IMR-90 (cell line): ENCODE data around the gene SPON1. TPM values are rescaled to one million over a fixed set of nuclear protein-coding genes. Genes with fewer than 3 reads are reported as not detected.

ENCODE experiments used
- ATAC-seq: fragments of 200-7000 bp; cut with Tn5 transposase; 2 replicates; pipeline ENCODE4 v1.9.1; 2020; ENCODE audit warnings: low read depth, mild to moderate bottlenecking, moderate library complexity
- BruUV-seq: library from RNA; stranded (reverse); fragments of 400-500 nt; replicated peaks from 2 replicates; lab custom pipeline; 2021; lab: Mats Ljungman, UMichigan
- CTCF ChIA-PET: fragments of 300-600 bp; formaldehyde crosslinking; extraction: SDS; loops from one replicate; lab custom pipeline; 2021; ENCODE audit warnings: antibody characterized with exemption; lab: Yijun Ruan, JAX
- POLR2A ChIA-PET: fragments of 300-600 bp; sonication (Branson Sonifier 250); formaldehyde crosslinking; loops from one replicate; lab custom pipeline; 2022; ENCODE audit warnings: antibody characterized with exemption; ENCODE audit not compliant: unreplicated experiment; lab: Charles Lee
- DNase-seq: peaks from one replicate; pipeline ENCODE4 v3.0.0; 2013
- H2AFZ ChIP-seq: replicated peaks from 2 replicates; pipeline ENCODE3; 2013; ENCODE audit warnings: low read length, mild to moderate bottlenecking; ENCODE audit not compliant: poor library complexity
- H2AK5ac ChIP-seq: 2 replicates; pipeline ENCODE4 v1.6.1; 2013; ENCODE audit warnings: low read depth, low read length, inconsistent platforms
- H2AK9ac ChIP-seq: replicated peaks from 2 replicates; pipeline ENCODE3; 2013; ENCODE audit warnings: mild to moderate bottlenecking, low read depth, low read length, moderate library complexity; ENCODE audit not compliant: poor library complexity
- H2BK120ac ChIP-seq: 2 replicates; pipeline ENCODE4 v1.6.1; 2013; ENCODE audit warnings: low read depth, low read length, inconsistent platforms
- H2BK15ac ChIP-seq: 3 replicates; pipeline ENCODE4 v1.6.1; 2013; ENCODE audit warnings: low read depth, low read length, inconsistent platforms
- H2BK20ac ChIP-seq: 2 replicates; pipeline ENCODE4 v1.6.1; 2013; ENCODE audit warnings: low read depth, mild to moderate bottlenecking, inconsistent platforms, low read length, moderate library complexity
- H2BK5ac ChIP-seq: 2 replicates; pipeline ENCODE4 v1.6.1; 2013; ENCODE audit warnings: mild to moderate bottlenecking, low read depth, low read length, inconsistent platforms; ENCODE audit not compliant: poor library complexity, severe bottlenecking
- H3K14ac ChIP-seq: replicated peaks from 2 replicates; pipeline ENCODE4 v1.6.1; 2013; ENCODE audit warnings: low read depth, low read length, inconsistent platforms
- H3K18ac ChIP-seq: 2 replicates; pipeline ENCODE4 v1.6.1; 2013; ENCODE audit warnings: low read depth, low read length, control low read depth
- H3K23ac ChIP-seq: 2 replicates; pipeline ENCODE4 v1.6.1; 2013; ENCODE audit warnings: low read depth, low read length, inconsistent platforms
- H3K27ac ChIP-seq: 2 replicates; pipeline ENCODE4 v1.5.1; 2013; ENCODE audit warnings: mild to moderate bottlenecking, control low read depth, low read length; ENCODE audit not compliant: insufficient read depth
- H3K27me3 ChIP-seq: 2 replicates; pipeline ENCODE4 v1.6.1; 2013; ENCODE audit warnings: low read length; ENCODE audit not compliant: control insufficient read depth, insufficient read depth
- H3K36me3 ChIP-seq: 2 replicates; pipeline ENCODE4 v1.6.1; 2013; ENCODE audit warnings: low read length, mixed read lengths; ENCODE audit not compliant: control insufficient read depth, insufficient read depth
- H3K4ac ChIP-seq: 2 replicates; pipeline ENCODE4 v1.6.1; 2013; ENCODE audit warnings: low read depth, low read length, inconsistent platforms
- H3K4me1 ChIP-seq: 2 replicates; pipeline ENCODE4 v1.6.1; 2013; ENCODE audit warnings: low read length, mixed read lengths; ENCODE audit not compliant: control insufficient read depth, insufficient read depth
- H3K4me2 ChIP-seq: 2 replicates; pipeline ENCODE4 v1.6.1; 2013; ENCODE audit warnings: low read depth, mild to moderate bottlenecking, control low read depth, low read length, moderate library complexity
- H3K4me3 ChIP-seq: 2 replicates; pipeline ENCODE4 v1.5.1; 2013; ENCODE audit warnings: low read depth, mild to moderate bottlenecking, control low read depth, low read length, moderate library complexity; ENCODE audit not compliant: insufficient read depth
- H3K56ac ChIP-seq: 2 replicates; pipeline ENCODE4 v1.6.1; 2013; ENCODE audit warnings: low read length, inconsistent platforms; ENCODE audit not compliant: insufficient read depth; ENCODE audit errors: extremely low read depth
- H3K79me1 ChIP-seq, 2 experiments: 2 replicates each; pipeline ENCODE4 v1.6.1; 2013; ENCODE audit warnings: low read length in 2 of 2, inconsistent platforms in 1 of 2, low read depth in 1 of 2
- H3K9ac ChIP-seq: 2 replicates; pipeline ENCODE4 v1.6.1; 2013; ENCODE audit warnings: low read depth, low read length, control low read depth
- H3K9me1 ChIP-seq: 2 replicates; pipeline ENCODE4 v1.6.1; 2013; ENCODE audit warnings: low read length, inconsistent platforms; ENCODE audit not compliant: insufficient read depth
- H3K9me3 ChIP-seq: 2 replicates; pipeline ENCODE4 v1.6.1; 2013; ENCODE audit warnings: low read length; ENCODE audit not compliant: control insufficient read depth, insufficient read depth
- H4K20me1 ChIP-seq: 2 replicates; pipeline ENCODE4 v1.6.1; 2013; ENCODE audit warnings: low read length, inconsistent platforms; ENCODE audit not compliant: insufficient read depth
- H4K5ac ChIP-seq: 2 replicates; pipeline ENCODE4 v1.6.1; 2013; ENCODE audit warnings: mild to moderate bottlenecking, low read depth, low read length, control low read depth
- H4K8ac ChIP-seq, 2 experiments: 2 replicates each; pipeline ENCODE4 v1.6.1; 2013; ENCODE audit warnings: low read depth in 2 of 2, low read length in 2 of 2, control low read depth in 1 of 2, inconsistent platforms in 1 of 2
- H4K91ac ChIP-seq: 2 replicates; pipeline ENCODE4 v1.6.1; 2013; ENCODE audit warnings: low read depth, low read length, inconsistent platforms; ENCODE audit not compliant: insufficient read depth
- FOS ChIP-seq: fragments of 150-350 bp; IDR thresholded peaks from 2 replicates; pipeline ENCODE4 v1.6.1; 2016; ENCODE audit warnings: low read depth, low read length
- MAZ ChIP-seq: IDR thresholded peaks from 2 replicates; pipeline ENCODE4 v1.6.1; 2012; ENCODE audit warnings: low read depth, mild to moderate bottlenecking, low read length, improper control_type of control experiment, moderate library complexity, borderline replicate concordance
- NFE2L2 ChIP-seq: fragments of 150-350 bp; IDR thresholded peaks from 2 replicates; pipeline ENCODE4 v1.6.1; 2016; ENCODE audit warnings: low read depth, mild to moderate bottlenecking, low read length
- POLR2A ChIP-seq: IDR thresholded peaks from 2 replicates; pipeline ENCODE4 v1.6.1; 2012; ENCODE audit warnings: mild to moderate bottlenecking, low read depth, low read length
- RCOR1 ChIP-seq: IDR thresholded peaks from 2 replicates; pipeline ENCODE4 v1.6.1; 2012; ENCODE audit warnings: mild to moderate bottlenecking, low read length, improper control_type of control experiment; ENCODE audit not compliant: insufficient replicate concordance
- dilution Hi-C: fragments of 300-500 bp; cut with HindIII; formaldehyde crosslinking; loops from one replicate; pipeline ENCODE4 v1.14.3; 2018; ENCODE audit warnings: low sequenced_read_pairs; ENCODE audit not compliant: unreplicated experiment
- in situ Hi-C: fragments of 300-500 bp; cut with MboI; formaldehyde crosslinking; loops from 3 replicates; pipeline ENCODE4 v1.14.3; 2019; ENCODE audit warnings: low sequenced_read_pairs, inconsistent platforms, mixed read lengths
- intact Hi-C: fragments of 100-400 bp; cut with micrococcal nuclease; formaldehyde crosslinking; loops from 2 replicates; pipeline ENCODE4 v1.10.0; 2022
- polyA plus RNA-seq, 3 experiments: library from polyadenylated mRNA; depleted of rRNA; stranded (reverse); fragments of >200 nt; gene quantifications; 2 replicates each; pipeline ENCODE4 v1.2.3, GENCODE V29; 2012; ENCODE audit warnings: low replicate concordance in 1 of 3
- total RNA-seq: library from RNA; depleted of rRNA; stranded (reverse); fragments of >200 nt; gene quantifications from 2 replicates; pipeline ENCODE4 v1.2.3, GENCODE V29; 2012
- TF ChIP-seq, protein P1 (sequence below): fragments of 150-350 bp; IDR thresholded peaks from 2 replicates; pipeline ENCODE4 v1.6.1; 2017; ENCODE audit warnings: mild to moderate bottlenecking, antibody characterized with exemption, low read length, low read depth
- TF ChIP-seq, protein P2 (sequence below): fragments of 150-350 bp; IDR thresholded peaks from 2 replicates; pipeline ENCODE4 v1.6.1; 2016; ENCODE audit warnings: low read depth, mild to moderate bottlenecking, low read length, moderate library complexity, borderline replicate concordance

The SPON1 gene
- total and polyA plus RNA-seq, 2 of the 4 experiments (the other 2 are of a cell fraction) = 0.62 to 0.72 TPM

DNA sequence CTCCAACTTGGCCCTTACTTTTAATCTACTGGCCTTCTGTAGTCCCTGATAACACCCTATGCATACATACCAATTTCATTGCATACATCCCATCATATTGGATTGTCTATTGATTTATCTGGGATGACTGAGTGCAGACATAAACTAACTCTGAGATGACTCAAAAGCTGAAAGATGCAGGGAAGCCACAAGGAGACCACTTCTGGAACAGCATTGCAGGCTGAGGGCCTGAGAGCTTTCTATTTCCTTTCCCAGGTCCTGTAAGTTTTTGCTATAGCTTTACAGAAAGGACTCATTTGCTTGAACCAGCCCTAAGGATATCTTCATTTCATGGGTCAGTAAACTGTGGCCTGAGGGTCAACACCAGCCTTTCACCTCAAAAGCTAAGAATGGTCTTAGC is 15.1 kb upstream of the SPON1 start:
- no peak overlapping the region for H3K4ac ChIP-seq
- no peak overlapping the region for H3K56ac ChIP-seq
- no peak overlapping the region for H3K4me3 ChIP-seq
- H3K79me1 ChIP-seq = no peaks in the 10 kb centered on the region
- H2AK9ac ChIP-seq = no peak overlapping the region
- H2AFZ ChIP-seq = no peak overlapping the region
- no peak overlapping the region for H4K8ac ChIP-seq
- H3K9ac ChIP-seq = no peak overlapping the region
- H3K4me2 ChIP-seq = no peak overlapping the region
- no TSS peak for BruUV-seq
- no peak overlapping the region for H2BK15ac ChIP-seq
- H3K9me1 ChIP-seq = peaks cover 4% of the 10 kb centered on the region; the same call in 1 of the 2 replicates
- H3K27ac ChIP-seq = no peak overlapping the region
- intact Hi-C loops (no loop called here), dilution Hi-C loops (no loop called here), in situ Hi-C loops (no loop called here)
- H3K36me3 ChIP-seq = no peaks in the 10 kb centered on the region
- DNase-seq (no peak), ATAC-seq (no peak)
- no peak overlapping the region for H2BK5ac ChIP-seq
- H3K9me3 ChIP-seq = no peaks in the 10 kb centered on the region
- no peak overlapping the region for H4K91ac ChIP-seq
- no peak overlapping the region for H3K14ac ChIP-seq
- peaks cover 2% of the 10 kb centered on the region; the same call in 1 of the 2 replicates for H3K4me1 ChIP-seq
- H3K18ac ChIP-seq = no peak overlapping the region
- no peak overlapping the region for H2BK120ac ChIP-seq
- no peak overlapping the region for H2AK5ac ChIP-seq
- ChIA-PET CTCF (interaction anchor here (1.5 kb wide), 1 partner anchor 201 kb away, joined by 4 read pairs; no protein-coding TSS in a partner anchor), POLR2A (no interaction called here)
- no peak overlapping the region for H4K5ac ChIP-seq
- no peak overlapping the region for H2BK20ac ChIP-seq
- no peak for TF ChIP-seq RCOR1
- TF ChIP-seq POLR2A = no peak
- TF ChIP-seq MAZ = no peak
- no peak for TF ChIP-seq FOS
- TF ChIP-seq, protein P1, sequence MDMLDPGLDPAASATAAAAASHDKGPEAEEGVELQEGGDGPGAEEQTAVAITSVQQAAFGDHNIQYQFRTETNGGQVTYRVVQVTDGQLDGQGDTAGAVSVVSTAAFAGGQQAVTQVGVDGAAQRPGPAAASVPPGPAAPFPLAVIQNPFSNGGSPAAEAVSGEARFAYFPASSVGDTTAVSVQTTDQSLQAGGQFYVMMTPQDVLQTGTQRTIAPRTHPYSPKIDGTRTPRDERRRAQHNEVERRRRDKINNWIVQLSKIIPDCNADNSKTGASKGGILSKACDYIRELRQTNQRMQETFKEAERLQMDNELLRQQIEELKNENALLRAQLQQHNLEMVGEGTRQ = no peak
- TF ChIP-seq NFE2L2 = no peak
- TF ChIP-seq, protein P2, sequence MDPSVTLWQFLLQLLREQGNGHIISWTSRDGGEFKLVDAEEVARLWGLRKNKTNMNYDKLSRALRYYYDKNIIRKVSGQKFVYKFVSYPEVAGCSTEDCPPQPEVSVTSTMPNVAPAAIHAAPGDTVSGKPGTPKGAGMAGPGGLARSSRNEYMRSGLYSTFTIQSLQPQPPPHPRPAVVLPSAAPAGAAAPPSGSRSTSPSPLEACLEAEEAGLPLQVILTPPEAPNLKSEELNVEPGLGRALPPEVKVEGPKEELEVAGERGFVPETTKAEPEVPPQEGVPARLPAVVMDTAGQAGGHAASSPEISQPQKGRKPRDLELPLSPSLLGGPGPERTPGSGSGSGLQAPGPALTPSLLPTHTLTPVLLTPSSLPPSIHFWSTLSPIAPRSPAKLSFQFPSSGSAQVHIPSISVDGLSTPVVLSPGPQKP = no peak
- peaks cover 5% of the 10 kb centered on the region for H3K27me3 ChIP-seq
- H3K23ac ChIP-seq = no peak overlapping the region
- H4K20me1 ChIP-seq = no peaks in the 10 kb centered on the region
